HepG2 (cell line): ENCODE results near the gene FGD4. TPM values are rescaled to one million over a fixed set of nuclear protein-coding genes. Genes with fewer than 3 reads are reported as not detected.

Experiments used
- ARNT2 ChIP-seq: sonication (generic); formaldehyde crosslinking; IDR thresholded peaks from 2 replicates; pipeline ENCODE4 v1.8.0; 2022; ENCODE audit warnings: mild to moderate bottlenecking, low read depth, missing genetic modification reagents, moderate library complexity
- BRD4 ChIP-seq: sonication (generic); formaldehyde crosslinking; IDR thresholded peaks from 2 replicates; pipeline ENCODE4 v1.4.0; 2020; ENCODE audit warnings: missing genetic modification reagents
- FOXO4 ChIP-seq: sonication (generic); formaldehyde crosslinking; conservative IDR thresholded peaks from 2 replicates; pipeline ENCODE4 v1.8.1; 2023; ENCODE audit warnings: missing genetic modification reagents
- HMGXB3 ChIP-seq: sonication (generic); formaldehyde crosslinking; IDR thresholded peaks from 2 replicates; pipeline ENCODE4 v1.4.0; 2020; ENCODE audit warnings: missing genetic modification reagents, borderline replicate concordance
- IRF1 ChIP-seq: sonication (generic); formaldehyde crosslinking; IDR thresholded peaks from 2 replicates; pipeline ENCODE4 v1.4.0; 2020; ENCODE audit warnings: low read depth, mild to moderate bottlenecking, missing genetic modification reagents
- MBNL3 ChIP-seq: fragments of 250-450 bp; sonication (Bioruptor Pico); conservative IDR thresholded peaks from 2 replicates; pipeline ENCODE4 v1.8.0; 2022; ENCODE audit warnings: mild to moderate bottlenecking, inconsistent platforms
- NFATC3 ChIP-seq: sonication (generic); formaldehyde crosslinking; IDR thresholded peaks from 2 replicates; pipeline ENCODE4 v1.5.1; 2020; ENCODE audit warnings: mild to moderate bottlenecking, missing genetic modification reagents
- REPIN1 ChIP-seq: sonication (generic); formaldehyde crosslinking; IDR thresholded peaks from 2 replicates; pipeline ENCODE4 v1.8.0; 2022; ENCODE audit warnings: missing genetic modification reagents, low read depth, mild to moderate bottlenecking, borderline replicate concordance
- RFXAP ChIP-seq: sonication (generic); formaldehyde crosslinking; IDR thresholded peaks from 2 replicates; pipeline ENCODE4 v1.4.0; 2020; ENCODE audit warnings: missing genetic modification reagents, borderline replicate concordance
- SOX13 ChIP-seq, 3 experiments: fragments of 450-650 bp in 1 of 3; sonication (generic) in 1 of 3; formaldehyde crosslinking in 1 of 3; IDR thresholded peaks in 2 of 3; conservative IDR thresholded peaks in 1 of 3; 2 replicates each; pipeline versions ENCODE4 v1.5.0 to v1.6.1; 2016 to 2020; ENCODE audit warnings: antibody characterized with exemption in 1 of 3, mild to moderate bottlenecking in 1 of 3, missing compliant biosample characterization in 1 of 3, missing genetic modification reagents in 1 of 3, moderate library complexity in 1 of 3
- SOX5 ChIP-seq: IDR thresholded peaks from 2 replicates; pipeline ENCODE4 v1.6.1; 2016; ENCODE audit warnings: borderline replicate concordance
- TBX2 ChIP-seq: sonication (generic); formaldehyde crosslinking; IDR thresholded peaks from 2 replicates; pipeline ENCODE4 v1.5.0; 2020; ENCODE audit warnings: missing genetic modification reagents, mild to moderate bottlenecking, borderline replicate concordance
- XRCC5 ChIP-seq: fragments of 200-400 bp; formaldehyde crosslinking; optimal IDR thresholded peaks from 2 replicates; pipeline ENCODE3; 2017; ENCODE audit warnings: mild to moderate bottlenecking, low read length
- ZBTB49 ChIP-seq: sonication (generic); formaldehyde crosslinking; IDR thresholded peaks from 2 replicates; pipeline ENCODE4 v1.4.0; 2020; ENCODE audit warnings: missing genetic modification reagents, borderline replicate concordance
- ZC3H4 ChIP-seq: sonication (generic); formaldehyde crosslinking; IDR thresholded peaks from 2 replicates; pipeline ENCODE4 v1.4.0; 2020; ENCODE audit warnings: missing genetic modification reagents, borderline replicate concordance
- ZNF12 ChIP-seq: sonication (generic); formaldehyde crosslinking; IDR thresholded peaks from 2 replicates; pipeline ENCODE4 v1.5.0; 2020; ENCODE audit warnings: missing genetic modification reagents
- ZNF3 ChIP-seq: IDR thresholded peaks from 2 replicates; pipeline ENCODE4 v1.7.0; 2017; ENCODE audit warnings: inconsistent platforms
- ZNF414 ChIP-seq: sonication (generic); formaldehyde crosslinking; IDR thresholded peaks from 2 replicates; pipeline ENCODE4 v1.5.0; 2020; ENCODE audit warnings: missing genetic modification reagents
- ZNF772 ChIP-seq: sonication (generic); formaldehyde crosslinking; IDR thresholded peaks from 2 replicates; pipeline ENCODE4 v1.5.0; 2020; ENCODE audit warnings: mild to moderate bottlenecking, missing genetic modification reagents
- ZSCAN21 ChIP-seq: sonication (generic); formaldehyde crosslinking; IDR thresholded peaks from 2 replicates; pipeline ENCODE4 v1.8.0; 2022; ENCODE audit warnings: mild to moderate bottlenecking, missing genetic modification reagents, moderate library complexity, borderline replicate concordance
- ZSCAN29 ChIP-seq: sonication (generic); formaldehyde crosslinking; conservative IDR thresholded peaks from 2 replicates; pipeline ENCODE4 v1.4.0; 2020; ENCODE audit warnings: mild to moderate bottlenecking, missing genetic modification reagents
- polyA plus RNA-seq, 8 experiments: library from polyadenylated mRNA; depleted of rRNA in 3 of 8; stranded (reverse) in 7 of 8; unstranded in 1 of 8; fragments of >200 nt; fragmentation: Illumina TruSeq in 4 of 8; extraction: Trizol in 4 of 8; gene quantifications; 2 replicates each; pipeline versions ENCODE4 v1.2.1 to v1.2.3, GENCODE V29; 2011 to 2016; ENCODE audit warnings: low read depth in 4 of 8, missing spikeins in 1 of 8, mixed read lengths in 1 of 8; ENCODE audit not compliant: insufficient read depth in 1 of 8
- total RNA-seq, 5 experiments: library from RNA; depleted of rRNA; stranded (reverse); fragments of >200 nt; fragmentation: Illumina TruSeq; extraction: Trizol; gene quantifications; 2 replicates each; pipeline ENCODE4 v1.2.3, GENCODE V29; 2016; ENCODE audit warnings: low read depth in 1 of 5

Gene FGD4
- total and polyA plus RNA-seq, 2 of the 13 experiments (the other 11 are each of a cell fraction or from before 2014, with no cell fraction given) = 4.6 to 6.6 TPM

- TF ChIP-seq HMGXB3 (CRISPR knock-in tag) (no peak), ZNF414 (CRISPR knock-in tag) (0 out of 2 replicates have a peak, but pooled peaks have one; percentile 6), FOXO4 (CRISPR knock-in tag) (no peak), IRF1 (CRISPR knock-in tag) (no peak), ZBTB49 (CRISPR knock-in tag) (no peak), ZSCAN29 (CRISPR knock-in tag) (no peak), SOX5 (CRISPR knock-in tag) (peak; percentile 33; the same call in 1 of the 2 replicates), TBX2 (CRISPR knock-in tag) (no peak), ZSCAN21 (CRISPR knock-in tag) (no peak), RFXAP (CRISPR knock-in tag) (no peak), ZNF12 (CRISPR knock-in tag) (no peak), BRD4 (no peak), ZC3H4 (no peak), ARNT2 (CRISPR knock-in tag) (no peak), MBNL3 (no peak), XRCC5 (no peak), SOX13 (IDR thresholded peaks at IDR 0.05) (no peak), SOX13 (CRISPR knock-in tag; conservative IDR thresholded peaks at IDR 0.05 in 1 of 2, IDR thresholded peaks at IDR 0.05 in 1 of 2) (peak in 1 of 2 experiments; percentile 53; a peak in 1 of 4 replicates), NFATC3 (CRISPR knock-in tag) (no peak), ZNF3 (CRISPR knock-in tag) (no peak), REPIN1 (CRISPR knock-in tag) (no peak), ZNF772 (CRISPR knock-in tag) (no peak)
These were observed 135.3 kb downstream of the FGD4 start (continued) for GRCh38 chr12:32534698-32535097.
